ENCODE measurements around the gene MYO9A. TPM values are rescaled to one million over a fixed set of nuclear protein-coding genes. Genes with fewer than 3 reads are reported as not detected.

The MYO9A gene
- total RNA-seq, 4 donors from 2014 or later, result 71.1 to 96.8 (median 80.8) TPM

DNA sequence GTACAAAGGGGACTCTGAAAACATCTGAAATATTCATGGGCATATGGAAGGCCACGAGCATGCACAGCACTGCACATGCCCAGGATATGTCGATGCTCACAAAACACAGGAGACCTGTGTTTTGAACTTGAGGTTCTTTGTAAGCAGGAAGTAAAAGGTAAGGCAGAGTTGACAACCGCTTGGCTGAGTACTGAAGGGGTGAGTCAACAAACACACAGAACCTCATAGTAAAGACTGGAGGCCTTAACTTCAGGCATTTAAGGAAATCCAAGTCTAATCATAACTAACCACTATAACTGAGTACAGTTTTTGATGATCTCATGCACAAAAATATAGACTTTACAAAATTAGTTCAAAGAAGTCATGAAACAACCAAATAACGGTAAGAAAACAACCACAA is 80.6 kb downstream of the MYO9A start:
- no peak overlapping the region for H3K27ac ChIP-seq (replicated peaks in 1 of 4)
- H3K36me3 ChIP-seq, result peaks cover 0 to 9% (median 6%) of the 10 kb centered on the region in 4 donors
- WGBS, result 98% methylated on average over 4 of the region's 4 CpGs
- H3K27me3 ChIP-seq, result no peaks in the 10 kb centered on the region
- H3K4me3 ChIP-seq, result no peak overlapping the region
- intact Hi-C loops (cut with DNase I), result loop anchor here (5.0 kb wide), 1 partner anchor 80 kb away; the partner anchor contains the start of genes MYO9A and SENP8
- H3K9me3 ChIP-seq, result no peaks in the 10 kb centered on the region
- DNase-seq (ENCODE audit: extremely low spot score), result no peak
- H3K4me1 ChIP-seq, result peaks cover 10 to 51% (median 42%) of the 10 kb centered on the region in 4 donors
- TF ChIP-seq, protein P1, sequence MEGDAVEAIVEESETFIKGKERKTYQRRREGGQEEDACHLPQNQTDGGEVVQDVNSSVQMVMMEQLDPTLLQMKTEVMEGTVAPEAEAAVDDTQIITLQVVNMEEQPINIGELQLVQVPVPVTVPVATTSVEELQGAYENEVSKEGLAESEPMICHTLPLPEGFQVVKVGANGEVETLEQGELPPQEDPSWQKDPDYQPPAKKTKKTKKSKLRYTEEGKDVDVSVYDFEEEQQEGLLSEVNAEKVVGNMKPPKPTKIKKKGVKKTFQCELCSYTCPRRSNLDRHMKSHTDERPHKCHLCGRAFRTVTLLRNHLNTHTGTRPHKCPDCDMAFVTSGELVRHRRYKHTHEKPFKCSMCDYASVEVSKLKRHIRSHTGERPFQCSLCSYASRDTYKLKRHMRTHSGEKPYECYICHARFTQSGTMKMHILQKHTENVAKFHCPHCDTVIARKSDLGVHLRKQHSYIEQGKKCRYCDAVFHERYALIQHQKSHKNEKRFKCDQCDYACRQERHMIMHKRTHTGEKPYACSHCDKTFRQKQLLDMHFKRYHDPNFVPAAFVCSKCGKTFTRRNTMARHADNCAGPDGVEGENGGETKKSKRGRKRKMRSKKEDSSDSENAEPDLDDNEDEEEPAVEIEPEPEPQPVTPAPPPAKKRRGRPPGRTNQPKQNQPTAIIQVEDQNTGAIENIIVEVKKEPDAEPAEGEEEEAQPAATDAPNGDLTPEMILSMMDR (IDR thresholded peaks at IDR 0.05), result no peak
- no peak for TF ChIP-seq POLR2AphosphoS5 (IDR thresholded peaks at IDR 0.05)

DNA sequence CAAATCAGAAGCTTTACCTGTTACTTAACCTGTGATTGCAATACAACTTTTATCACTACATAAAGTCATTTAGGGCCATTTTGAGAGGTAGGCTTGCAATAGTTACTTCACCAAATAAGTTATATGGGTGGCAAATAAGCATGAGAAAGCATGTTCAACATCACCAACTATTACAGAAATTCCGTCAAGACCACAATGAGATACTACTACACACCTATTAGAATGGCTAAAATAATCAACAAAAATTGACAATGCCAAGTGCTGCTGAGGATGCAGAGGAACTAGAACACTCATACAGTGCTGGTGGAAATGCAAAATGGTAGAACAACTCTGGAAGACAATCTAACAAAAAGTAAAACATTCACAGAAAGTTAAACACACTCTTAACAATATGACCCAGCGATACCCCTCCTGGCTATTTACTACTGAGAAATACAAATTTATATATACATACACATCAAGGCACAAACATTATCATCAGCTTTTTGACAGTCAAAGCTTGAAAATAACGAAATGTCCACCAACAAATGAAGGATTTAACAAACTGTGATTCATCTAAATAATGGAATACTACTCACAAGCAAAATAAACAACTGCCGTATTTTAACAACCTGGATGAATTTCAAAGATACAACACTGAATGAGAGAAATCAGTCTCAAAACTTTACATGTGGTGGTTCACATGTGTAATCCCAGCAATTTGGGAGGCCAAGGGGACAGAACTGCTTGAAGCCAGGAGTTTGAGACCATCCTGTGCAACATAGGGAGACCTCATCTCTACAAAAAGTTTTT is 82.9 kb downstream of the MYO9A start:
- no peak for DNase-seq (ENCODE audit: extremely low spot score)
- no peaks in the 10 kb centered on the region for H3K27me3 ChIP-seq
- TF ChIP-seq EP300 (IDR thresholded peaks at IDR 0.05), result no peak
- TF ChIP-seq POLR2A (IDR thresholded peaks at IDR 0.05; ENCODE audit: low read depth), result no peak
- TF ChIP-seq, protein P1 (IDR thresholded peaks at IDR 0.05), result no peak
- TF ChIP-seq POLR2AphosphoS5 (IDR thresholded peaks at IDR 0.05), result no peak
- peak overlapping the region in 1 of 4 donors; percentile 15 for H3K27ac ChIP-seq (replicated peaks in 1 of 4)
- H3K4me3 ChIP-seq, result no peak overlapping the region
- intact Hi-C loops (cut with DNase I), result loop anchor here (5.0 kb wide), 1 partner anchor 82 kb away; the partner anchor contains the start of genes MYO9A and SENP8
- 70% methylated on average over 4 of the region's 4 CpGs for WGBS
- peaks cover 10 to 65% (median 60%) of the 10 kb centered on the region in 4 donors for H3K4me1 ChIP-seq
- peaks cover 0 to 13% (median 3%) of the 10 kb centered on the region in 4 donors for H3K36me3 ChIP-seq
- H3K9me3 ChIP-seq, result no peaks in the 10 kb centered on the region

DNA sequence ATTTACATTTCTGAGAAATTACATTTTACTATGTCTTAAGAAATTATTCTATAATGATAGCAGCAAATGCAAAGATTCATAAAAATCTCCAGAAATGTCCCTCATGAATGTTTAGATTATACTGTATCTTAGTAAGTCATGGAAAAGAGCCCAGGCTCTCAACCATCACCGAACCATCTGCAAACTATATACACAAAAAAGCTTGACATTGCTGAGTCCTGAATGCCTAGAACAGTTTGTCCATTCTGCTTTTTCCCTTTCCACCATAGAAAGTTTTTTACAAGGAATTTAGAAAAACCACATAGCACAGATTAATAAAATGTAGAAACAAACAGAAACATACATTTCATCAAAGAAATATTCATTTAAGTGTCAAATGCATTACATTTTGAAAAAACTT is 83.6 kb downstream of the MYO9A start:
- Histone ChIP-seq H3K9me3 (no peaks in the 10 kb centered on the region), H3K27me3 (no peaks in the 10 kb centered on the region), H3K4me1 (peaks cover 10 to 64% (median 61%) of the 10 kb centered on the region in 4 donors)

DNA sequence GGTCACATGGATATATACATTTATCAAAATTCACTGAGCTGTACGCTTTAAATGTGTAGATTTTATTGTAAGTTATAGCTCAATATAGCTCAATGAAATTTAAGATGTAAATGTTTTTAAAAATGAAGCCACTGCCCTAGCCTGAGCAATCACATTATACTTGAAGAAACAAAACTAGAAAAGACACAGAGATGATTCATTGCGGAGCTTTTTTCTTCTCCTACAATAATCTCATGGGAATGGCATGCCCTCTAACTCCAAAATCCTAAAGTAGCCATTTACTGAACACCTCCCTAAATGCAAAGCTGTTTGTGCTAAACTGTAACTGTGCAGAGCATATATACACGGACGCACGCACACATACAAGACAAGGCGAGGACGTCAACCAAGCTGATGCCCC is 84.2 kb downstream of the MYO9A start:
- Histone ChIP-seq H3K4me1 (peaks cover 10 to 64% (median 61%) of the 10 kb centered on the region in 4 donors), H3K36me3 (peaks cover 0 to 14% (median 4%) of the 10 kb centered on the region in 4 donors), H3K4me3 (peak overlapping the region in 3 of 4 donors; percentile 2 to 12 (median 6)), H3K27me3 (no peaks in the 10 kb centered on the region), H3K9me3 (no peaks in the 10 kb centered on the region), H3K27ac (replicated peaks in 1 of 4) (peak overlapping the region; percentile 49 to 68 (median 60))
- intact Hi-C loops (cut with DNase I), result no loop called here
- DNase-seq (ENCODE audit: extremely low spot score), result no peak
- TF ChIP-seq, protein P1 (IDR thresholded peaks at IDR 0.05), result no peak
- TF ChIP-seq POLR2A (IDR thresholded peaks at IDR 0.05; ENCODE audit: low read depth) (no peak), EP300 (IDR thresholded peaks at IDR 0.05) (no peak)
- WGBS, result 70% methylated on average over 7 of the region's 7 CpGs

More for the DNA sequence above, 83.6 kb downstream of the MYO9A start:
- TF ChIP-seq POLR2AphosphoS5 (IDR thresholded peaks at IDR 0.05), result no peak
- no peak for TF ChIP-seq POLR2A (IDR thresholded peaks at IDR 0.05; ENCODE audit: low read depth)
- no peak for TF ChIP-seq EP300 (IDR thresholded peaks at IDR 0.05)
- TF ChIP-seq, protein P1 (IDR thresholded peaks at IDR 0.05), result no peak
- H3K27ac ChIP-seq (replicated peaks in 1 of 4), result peak overlapping the region; percentile 49 to 68 (median 60)
- H3K36me3 ChIP-seq, result peaks cover 0 to 14% (median 4%) of the 10 kb centered on the region in 4 donors
- no peak overlapping the region for H3K4me3 ChIP-seq
- intact Hi-C loops (cut with DNase I), result no loop called here
- DNase-seq (ENCODE audit: extremely low spot score), result no peak
- 77% methylated on average over 1 of the region's 1 CpG for WGBS
